Measurements from ENCODE around the gene ADORA2A. TPM values are rescaled to one million over a fixed set of nuclear protein-coding genes. Genes with fewer than 3 reads are reported as not detected.

ADORA2A gene
- total and polyA plus RNA-seq, 2 of the 8 experiments (the other 6 are each of a cell fraction or from before 2014, with no cell fraction given), result 7.1 to 20.3 TPM

GRCh38 chr22:24435861-24436371 is 8.5 kb downstream of the ADORA2A start:
- Histone ChIP-seq H4K91ac (replicated peaks; ENCODE audit: insufficient read length, low read length) (no peak overlapping the region), H3K14ac (ENCODE audit: insufficient read length) (no peak overlapping the region), H4K20me1 (replicated peaks in 1 of 2; ENCODE audit: control insufficient read depth in 1 of 2, insufficient read depth in 2 of 2, low read length in 2 of 2) (no peaks in the 10 kb centered on the region), H3K9ac (replicated peaks in 1 of 4; ENCODE audit: extremely low read depth in 1 of 4, low read depth in 3 of 4, low read length in 3 of 4) (no peak overlapping the region), H3K23ac (ENCODE audit: insufficient read length) (no peak overlapping the region), H2BK5ac (ENCODE audit: low read depth, low read length) (no peak overlapping the region), H3K9me3 (ENCODE audit: insufficient read depth in 2 of 2, low read depth in 1 of 2, low read length in 1 of 2) (no peaks in the 10 kb centered on the region), H3K79me2 (ENCODE audit: control insufficient read depth in 1 of 2, insufficient read depth in 2 of 2, low read length in 2 of 2) (no peaks in the 10 kb centered on the region), H2BK120ac (replicated peaks; ENCODE audit: low read depth, low read length) (no peak overlapping the region), H3K79me1 (ENCODE audit: low read depth, low read length) (no peaks in the 10 kb centered on the region), H3K23me2 (ENCODE audit: low read depth, low read length) (no peaks in the 10 kb centered on the region), H3K27me3 (replicated peaks in 1 of 4; ENCODE audit: control insufficient read depth in 3 of 4, extremely low read depth in 1 of 4, insufficient read depth in 3 of 4, low read length in 3 of 4) (no peaks in the 10 kb centered on the region; a peak in 1 of 7 replicates), H4K5ac (ENCODE audit: insufficient read length, low read depth, low read length) (no peak overlapping the region), H3K4me1 (replicated peaks in 1 of 4; ENCODE audit: control insufficient read depth in 3 of 4, insufficient read depth in 4 of 4, low read length in 3 of 4) (no peaks in the 10 kb centered on the region; a peak in 1 of 7 replicates), H2AK5ac (ENCODE audit: low read depth, low read length) (no peak overlapping the region), H2BK15ac (ENCODE audit: low read length) (no peak overlapping the region), H3K36me3 (ENCODE audit: control insufficient read depth in 2 of 4, insufficient read depth in 4 of 4, low read length in 3 of 4) (no peaks in the 10 kb centered on the region), H2AFZ (ENCODE audit: low read length) (no peak overlapping the region), H3K27ac (ENCODE audit: low read depth, low read length) (no peak overlapping the region), H2BK20ac (ENCODE audit: low read length) (no peak overlapping the region), H4K8ac (ENCODE audit: extremely low read depth, insufficient read depth, low read length) (peak overlapping the region; percentile 20; the same call in 1 of the 2 replicates), H3K56ac (replicated peaks; ENCODE audit: insufficient read length, low read depth, low read length) (no peak overlapping the region), H2BK12ac (ENCODE audit: low read depth, low read length) (no peak overlapping the region), H3K4me2 (ENCODE audit: insufficient read depth in 1 of 2, low read depth in 2 of 2, low read length in 2 of 2) (no peak overlapping the region), H3K18ac (ENCODE audit: extremely low read depth, low read length) (no peak overlapping the region), H3K4me3 (ENCODE audit: extremely low read depth in 1 of 4, insufficient read depth in 2 of 4, low read depth in 3 of 4, low read length in 4 of 4) (no peak overlapping the region), H3K4ac (replicated peaks; ENCODE audit: insufficient read length, low read depth, low read length) (no peak overlapping the region)
- FAIRE-seq (no peak), DNase-seq (ENCODE audit: low read depth in 1 of 2, low spot score in 2 of 2) (no peak)
- WGBS, 2 experiments (ENCODE audit: extremely low coverage in 1 of 2, insufficient coverage in 1 of 2, insufficient read length in 1 of 2, insufficient replicate concordance in 2 of 2, low coverage in 1 of 2, low lambda C conversion rate in 2 of 2, missing lambda C conversion rate in 1 of 2), result 84% methylated on average over 11 of the region's 13 CpGs; no CpG with 5 or more reads in 1 of the 2 experiments
- ChIA-PET POLR2A (ENCODE audit: partially characterized antibody) (no interaction called here), CTCF (ENCODE audit: partially characterized antibody) (interaction anchor here (0.7 to 10.8 kb wide), 11 partner anchors 9 to 86 kb away, joined by 3 to 114 read pairs (median 6); no protein-coding TSS in a partner anchor)
- no peak for TF ChIP-seq PHF8 (conservative IDR thresholded peaks at IDR 0.05; ENCODE audit: low read depth, low read length)
- TF ChIP-seq RXRA (IDR thresholded peaks at IDR 0.05; ENCODE audit: insufficient read depth, low read depth, low read length), result no peak
- no peak for TF ChIP-seq SUZ12 (IDR thresholded peaks at IDR 0.05; ENCODE audit: low read length)
- no peak for TF ChIP-seq NANOG (IDR thresholded peaks at IDR 0.05; ENCODE audit: insufficient read depth, low read depth, low read length, poor library complexity, severe bottlenecking)
- TF ChIP-seq SP1 (IDR thresholded peaks at IDR 0.05; ENCODE audit: low read depth, low read length), result no peak
- no peak for TF ChIP-seq ATF3 (IDR thresholded peaks at IDR 0.05; ENCODE audit: insufficient read depth, low read depth, low read length)
- no peak for TF ChIP-seq EP300 (IDR thresholded peaks at IDR 0.05; ENCODE audit: borderline replicate concordance in 1 of 2, low read depth in 2 of 2, low read length in 2 of 2)
- TF ChIP-seq FOSL1 (IDR thresholded peaks at IDR 0.05; ENCODE audit: insufficient read depth, low read depth, low read length), result no peak
- TF ChIP-seq SRF (IDR thresholded peaks at IDR 0.05; ENCODE audit: low read depth, low read length), result no peak
- TF ChIP-seq JUN (IDR thresholded peaks at IDR 0.05; ENCODE audit: low read depth, low read length), result no peak
- no peak for TF ChIP-seq BRCA1 (IDR thresholded peaks at IDR 0.05; ENCODE audit: low read depth, low read length)
- TF ChIP-seq CTBP2 (IDR thresholded peaks at IDR 0.05; ENCODE audit: borderline replicate concordance, insufficient read depth, insufficient read length, low read length), result no peak
- TF ChIP-seq KDM1A (IDR thresholded peaks at IDR 0.05; ENCODE audit: borderline replicate concordance, low read length), result no peak
